SK-N-MC (cell line): Measurements from ENCODE around the gene GNAS-AS1.

Experiments used
- EZH2 ChIP-seq: fragments of 200-600 bp; sonication (generic); IDR thresholded peaks from one replicate; pipeline ENCODE4 v1.6.1; 2017; ENCODE audit warnings: antibody characterized with exemption
- FOXP2 ChIP-seq: optimal IDR thresholded peaks from 2 replicates; pipeline ENCODE3; 2011; ENCODE audit warnings: mild to moderate bottlenecking, moderate library complexity; ENCODE audit not compliant: insufficient read depth; ENCODE audit errors: extremely low read length, control extremely low read depth
- POLR2AphosphoS5 ChIP-seq: IDR thresholded peaks from 2 replicates; pipeline ENCODE4 v1.6.1; 2012; ENCODE audit warnings: mild to moderate bottlenecking, low read depth, low read length, borderline replicate concordance

GRCh38 chr20:58774667-58775263, 75.9 kb downstream of the GNAS-AS1 start:
- no peak for TF ChIP-seq POLR2AphosphoS5
- TF ChIP-seq EZH2: no peak
- no peak for TF ChIP-seq FOXP2
